OCI-LY7 (cell line): ENCODE measurements around the gene ZBTB20. TPM values are rescaled to one million over a fixed set of nuclear protein-coding genes. Genes with fewer than 3 reads are reported as not detected.

Experiments
- BruUV-seq: library from RNA; stranded (reverse); fragments of 400-500 nt; replicated peaks from 2 replicates; lab custom pipeline; 2021; lab: Mats Ljungman, UMichigan
- CTCF ChIA-PET: fragments of 300-600 bp; sonication (Branson Sonifier 250); formaldehyde crosslinking; loops from one replicate; lab custom pipeline; 2022; ENCODE audit warnings: antibody characterized with exemption; ENCODE audit not compliant: unreplicated experiment; lab: Charles Lee
- POLR2A ChIA-PET: fragments of 300-600 bp; sonication (Branson Sonifier 250); formaldehyde crosslinking; loops from one replicate; lab custom pipeline; 2022; ENCODE audit warnings: antibody characterized with exemption; lab: Charles Lee
- DNase-seq: peaks from one replicate; pipeline ENCODE4 v3.0.0-alpha.2; 2015; ENCODE audit warnings: low spot score
- H2AFZ ChIP-seq: fragments of 200-600 bp; sonication (generic), shearing (Covaris generic); 2 replicates; pipeline ENCODE4 v1.6.1; 2014; ENCODE audit warnings: mild to moderate bottlenecking, antibody characterized with exemption, low read length, moderate library complexity
- H3K27ac ChIP-seq: fragments of 200-600 bp; sonication (generic); 2 replicates; pipeline ENCODE4 v1.5.1; 2014; ENCODE audit warnings: mixed run types, low read depth, mild to moderate bottlenecking, moderate library complexity, low read length, inconsistent platforms; ENCODE audit not compliant: poor library complexity, severe bottlenecking
- H3K36me3 ChIP-seq: fragments of 200-600 bp; sonication (generic); 2 replicates; pipeline ENCODE4 v1.6.1; 2014; ENCODE audit warnings: mild to moderate bottlenecking, antibody characterized with exemption, low read length, moderate library complexity, mixed read lengths; ENCODE audit not compliant: insufficient read depth
- H3K4me1 ChIP-seq: fragments of 200-600 bp; sonication (generic); 2 replicates; pipeline ENCODE4 v1.5.1; 2014; ENCODE audit warnings: mild to moderate bottlenecking, low read length; ENCODE audit not compliant: insufficient read depth, poor library complexity, severe bottlenecking
- H3K4me2 ChIP-seq: fragments of 200-600 bp; sonication (generic); 2 replicates; pipeline ENCODE4 v1.6.1; 2014; ENCODE audit warnings: mild to moderate bottlenecking, low read length
- H3K4me3 ChIP-seq: fragments of 200-600 bp; sonication (generic); 2 replicates; pipeline ENCODE4 v1.5.1; 2014; ENCODE audit warnings: mild to moderate bottlenecking, low read depth, low read length; ENCODE audit not compliant: poor library complexity, severe bottlenecking
- H3K79me2 ChIP-seq: fragments of 200-600 bp; sonication (generic); 2 replicates; pipeline ENCODE4 v1.6.1; 2016; ENCODE audit warnings: low read depth, mild to moderate bottlenecking, low read length, moderate library complexity, mixed read lengths; ENCODE audit not compliant: insufficient read depth
- H3K9me2 ChIP-seq: fragments of 200-600 bp; sonication (generic); 2 replicates; pipeline ENCODE4 v1.6.1; 2016; ENCODE audit warnings: mild to moderate bottlenecking, low read length, mixed read lengths; ENCODE audit not compliant: insufficient read depth
- H3K9me3 ChIP-seq: fragments of 200-600 bp; sonication (generic); 2 replicates; pipeline ENCODE4 v1.6.1; 2014; ENCODE audit warnings: mild to moderate bottlenecking, mixed run types, low read length, mixed read lengths
- H4K20me1 ChIP-seq: fragments of 200-600 bp; sonication (generic); 2 replicates; pipeline ENCODE4 v1.6.1; 2014; ENCODE audit warnings: mild to moderate bottlenecking, antibody characterized with exemption, low read length, moderate library complexity, mixed read lengths; ENCODE audit not compliant: insufficient read depth
- EZH2phosphoT487 ChIP-seq: fragments of 200-600 bp; sonication (generic); IDR thresholded peaks from 2 replicates; pipeline ENCODE4 v1.6.1; 2018; ENCODE audit warnings: low read depth, borderline replicate concordance, mild to moderate bottlenecking, mixed run types, antibody characterized with exemption, low read length, moderate library complexity, mixed read lengths
- intact Hi-C: fragments of 100-400 bp; cut with micrococcal nuclease; formaldehyde crosslinking; loops from one replicate; pipeline ENCODE4 v1.10.0; 2022; ENCODE audit not compliant: unreplicated experiment
- total RNA-seq, 2 experiments: library from RNA; depleted of rRNA in 1 of 2; stranded (reverse); fragments of >200 nt in 1 of 2; shearing (Covaris generic) in 1 of 2; gene quantifications; 2 replicates each; pipeline ENCODE4 v1.2.3, GENCODE V29; 2014 to 2022
- TF ChIP-seq, protein P1 (sequence below): fragments of 200-600 bp; sonication (generic); conservative IDR thresholded peaks from 2 replicates; pipeline ENCODE4 v1.5.1; 2014; ENCODE audit warnings: mild to moderate bottlenecking, antibody characterized with exemption, low read length, moderate library complexity, mixed read lengths

Gene ZBTB20
- total RNA-seq, 2 experiments from 2014 or later, result 5.5 to 11.8 TPM

DNA sequence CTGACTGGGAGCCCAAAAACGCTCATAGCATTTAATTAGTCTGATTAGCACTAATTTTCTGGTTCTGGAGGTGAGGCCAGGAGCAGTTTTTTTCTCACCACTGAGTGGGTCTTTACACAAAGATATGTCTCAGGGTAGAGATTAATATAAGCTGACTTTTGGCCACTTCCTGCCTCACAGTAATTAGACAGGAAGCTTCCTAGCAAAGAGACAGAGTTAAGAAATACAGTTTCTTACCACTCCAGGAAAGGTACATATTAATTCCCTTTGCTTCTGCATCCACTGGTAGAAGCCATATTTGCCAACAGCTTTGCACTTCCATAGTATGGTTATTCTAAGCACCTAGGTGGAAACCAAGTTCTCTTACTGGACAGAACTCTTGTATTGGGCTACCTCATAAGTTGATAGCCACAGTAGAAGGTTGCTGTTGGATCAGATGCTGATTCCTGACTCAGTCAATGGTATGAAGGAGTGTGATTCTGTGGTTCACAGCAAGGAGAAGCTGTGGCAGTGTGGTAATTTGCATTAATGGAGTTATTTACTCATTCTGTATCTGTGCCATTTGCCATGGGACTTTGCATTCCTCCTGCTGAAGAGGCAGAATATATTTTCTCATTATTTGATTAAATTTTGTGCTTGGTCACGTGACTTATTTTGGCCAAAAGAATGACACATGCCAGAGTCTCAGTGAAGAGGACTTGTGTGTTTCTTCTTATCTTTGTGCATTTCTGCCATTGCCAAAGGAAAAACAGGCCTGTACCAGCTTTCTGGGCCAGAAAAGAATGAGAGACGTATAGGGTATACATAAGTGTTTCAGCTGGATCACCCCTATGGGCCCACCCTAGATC lies 17.5 kb upstream of the ZBTB20 start:
- no peak for DNase-seq
- H3K27ac ChIP-seq, result no peak overlapping the region
- intact Hi-C loops, result no loop called here
- no peak overlapping the region; the same call in 1 of the 2 replicates for H2AFZ ChIP-seq
- no peaks in the 10 kb centered on the region for H3K79me2 ChIP-seq
- H3K4me2 ChIP-seq, result no peak overlapping the region
- ChIA-PET POLR2A (no interaction called here), CTCF (no interaction called here)
- no peaks in the 10 kb centered on the region for H4K20me1 ChIP-seq
- H3K9me2 ChIP-seq, result no peaks in the 10 kb centered on the region
- H3K9me3 ChIP-seq, result no peaks in the 10 kb centered on the region
- no peaks in the 10 kb centered on the region for H3K36me3 ChIP-seq
- TF ChIP-seq EZH2phosphoT487, result no peak
- TF ChIP-seq, protein P1, sequence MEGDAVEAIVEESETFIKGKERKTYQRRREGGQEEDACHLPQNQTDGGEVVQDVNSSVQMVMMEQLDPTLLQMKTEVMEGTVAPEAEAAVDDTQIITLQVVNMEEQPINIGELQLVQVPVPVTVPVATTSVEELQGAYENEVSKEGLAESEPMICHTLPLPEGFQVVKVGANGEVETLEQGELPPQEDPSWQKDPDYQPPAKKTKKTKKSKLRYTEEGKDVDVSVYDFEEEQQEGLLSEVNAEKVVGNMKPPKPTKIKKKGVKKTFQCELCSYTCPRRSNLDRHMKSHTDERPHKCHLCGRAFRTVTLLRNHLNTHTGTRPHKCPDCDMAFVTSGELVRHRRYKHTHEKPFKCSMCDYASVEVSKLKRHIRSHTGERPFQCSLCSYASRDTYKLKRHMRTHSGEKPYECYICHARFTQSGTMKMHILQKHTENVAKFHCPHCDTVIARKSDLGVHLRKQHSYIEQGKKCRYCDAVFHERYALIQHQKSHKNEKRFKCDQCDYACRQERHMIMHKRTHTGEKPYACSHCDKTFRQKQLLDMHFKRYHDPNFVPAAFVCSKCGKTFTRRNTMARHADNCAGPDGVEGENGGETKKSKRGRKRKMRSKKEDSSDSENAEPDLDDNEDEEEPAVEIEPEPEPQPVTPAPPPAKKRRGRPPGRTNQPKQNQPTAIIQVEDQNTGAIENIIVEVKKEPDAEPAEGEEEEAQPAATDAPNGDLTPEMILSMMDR, result no peak
- no peaks in the 10 kb centered on the region for H3K4me1 ChIP-seq
- no peak overlapping the region for H3K4me3 ChIP-seq
- no TSS peak for BruUV-seq

DNA sequence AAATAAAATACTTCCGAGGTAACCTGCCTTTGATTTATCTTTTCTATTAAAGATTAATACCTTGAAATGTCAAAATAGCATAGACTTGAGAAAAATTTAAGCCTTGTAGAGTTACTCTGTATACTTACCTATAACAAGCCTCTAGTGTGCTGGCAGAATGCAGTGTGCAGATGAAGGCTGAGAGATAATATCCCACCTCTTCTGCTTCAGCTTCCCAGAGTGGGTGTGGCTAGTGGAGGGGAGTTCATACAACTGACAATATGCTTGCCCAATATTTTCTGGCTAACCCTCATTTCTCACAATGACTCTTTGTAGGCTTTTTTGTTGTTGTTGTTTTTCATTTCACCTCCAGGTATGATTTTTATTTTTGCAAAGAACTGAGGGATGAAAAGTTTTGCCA lies 15.7 kb upstream of the ZBTB20 start:
- DNase-seq, result no peak
- H3K4me3 ChIP-seq, result no peak overlapping the region
- no peak overlapping the region for H2AFZ ChIP-seq
- intact Hi-C loops, result no loop called here
- H3K27ac ChIP-seq, result no peak overlapping the region
- no peaks in the 10 kb centered on the region for H3K4me1 ChIP-seq
- H3K4me2 ChIP-seq, result no peak overlapping the region
- no peaks in the 10 kb centered on the region for H3K36me3 ChIP-seq
- H3K79me2 ChIP-seq, result no peaks in the 10 kb centered on the region
- TF ChIP-seq EZH2phosphoT487, result no peak
- TF ChIP-seq, protein P1, result no peak
- ChIA-PET CTCF (no interaction called here), POLR2A (interaction anchor here (1.2 kb wide), 1 partner anchor 8 kb away, joined by 3 read pairs; no protein-coding TSS in a partner anchor)
- BruUV-seq, result no TSS peak
- no peaks in the 10 kb centered on the region for H3K9me2 ChIP-seq
- H3K9me3 ChIP-seq, result no peaks in the 10 kb centered on the region
- H4K20me1 ChIP-seq, result no peaks in the 10 kb centered on the region

DNA sequence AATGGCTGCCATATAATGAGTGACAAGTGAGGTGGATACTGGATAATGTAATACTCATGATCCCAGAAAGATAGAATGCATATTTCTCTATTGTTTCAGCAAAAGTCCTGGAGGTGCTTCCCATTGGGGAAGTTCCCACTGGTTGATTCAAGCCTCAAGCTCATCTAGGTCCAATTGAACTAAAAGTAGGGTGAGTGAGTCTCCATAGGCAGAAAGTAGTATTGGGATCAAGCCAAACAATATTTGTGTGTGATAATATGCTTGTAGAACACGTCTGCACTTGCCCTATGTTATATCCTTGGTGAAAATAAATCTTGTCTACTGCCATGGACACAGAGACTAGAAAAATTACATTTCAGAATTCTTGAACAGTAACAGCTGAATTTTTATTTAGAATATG lies 14.8 kb upstream of the ZBTB20 start:
- Histone ChIP-seq H3K4me3 (no peak overlapping the region), H3K79me2 (no peaks in the 10 kb centered on the region), H3K9me3 (no peaks in the 10 kb centered on the region), H3K4me2 (no peak overlapping the region), H3K36me3 (no peaks in the 10 kb centered on the region), H3K4me1 (no peaks in the 10 kb centered on the region), H4K20me1 (no peaks in the 10 kb centered on the region), H3K27ac (no peak overlapping the region), H2AFZ (no peak overlapping the region), H3K9me2 (no peaks in the 10 kb centered on the region)
- POLR2A ChIA-PET, result interaction anchor here (1.2 kb wide), 1 partner anchor 24 kb away, joined by 3 read pairs; no protein-coding TSS in a partner anchor
- TF ChIP-seq EZH2phosphoT487, result no peak
- TF ChIP-seq, protein P1, result no peak
- intact Hi-C loops, result no loop called here
- CTCF ChIA-PET, result no interaction called here
- no peak for DNase-seq
- BruUV-seq, result no TSS peak
